HCT116 (cell line): ENCODE measurements around the gene HIVEP3. TPM values are rescaled to one million over a fixed set of nuclear protein-coding genes. Genes with fewer than 3 reads are reported as not detected.

Source experiments
- ATAC-seq: fragments of 200-7000 bp; cut with Tn5 transposase; 2 replicates; pipeline ENCODE4 v1.9.1; 2020; ENCODE audit warnings: mild to moderate bottlenecking, moderate library complexity
- BruUV-seq: library from RNA; stranded (reverse); fragments of 400-500 nt; replicated peaks from 2 replicates; lab custom pipeline; 2021; lab: Mats Ljungman, UMichigan
- CTCF ChIA-PET: fragments of 300-600 bp; sonication (Branson Sonifier 250); formaldehyde crosslinking; loops from one replicate; lab custom pipeline; 2021; ENCODE audit warnings: antibody characterized with exemption; lab: Charles Lee
- POLR2A ChIA-PET: fragments of 300-600, 350-600 bp; sonication (Branson Sonifier 250); formaldehyde crosslinking; loops from one replicate; lab custom pipeline; 2021; ENCODE audit warnings: antibody characterized with exemption; lab: Charles Lee
- RAD21 ChIA-PET, 2 experiments: fragments of 300-600 bp; sonication (Branson Sonifier 250); formaldehyde crosslinking; loops; one replicate each; lab custom pipeline; 2023; ENCODE audit warnings: low total read pairs in 2 of 2; ENCODE audit not compliant: uncharacterized antibody in 2 of 2, unreplicated experiment in 2 of 2, low non-redundant PET in 1 of 2; lab: Charles Lee
- DNase-seq: peaks from one replicate; pipeline ENCODE4 v3.0.0-alpha.2; 2010; ENCODE audit warnings: low read depth, low spot score
- H2AFZ ChIP-seq: fragments of 200-600 bp; shearing (Covaris generic), sonication (generic); 2 replicates; pipeline ENCODE4 v1.6.1; 2017; ENCODE audit warnings: low read depth, mixed run types, mixed read lengths, antibody characterized with exemption, low read length; ENCODE audit not compliant: poor library complexity, severe bottlenecking
- H3K27ac ChIP-seq: 2 replicates; pipeline ENCODE4 v1.5.1; 2012; ENCODE audit warnings: low read depth, low read length
- H3K27me3 ChIP-seq: fragments of 200-600 bp; sonication (generic); 2 replicates; pipeline ENCODE4 v1.6.1; 2016; ENCODE audit warnings: mixed run types, low read length, mixed read lengths; ENCODE audit not compliant: insufficient read depth
- H3K36me3 ChIP-seq, 2 experiments: fragments of 200-500 bp in 1 of 2; fragments of 200-600 bp in 1 of 2; sonication (Bioruptor generic) in 1 of 2; sonication (generic) in 1 of 2; 2 replicates each; pipeline versions ENCODE4 v1.5.1 to v1.6.1; 2014 to 2016; ENCODE audit warnings: low read length in 2 of 2, inconsistent platforms in 1 of 2, mixed read lengths in 1 of 2, mixed run types in 1 of 2; ENCODE audit not compliant: insufficient read depth in 2 of 2, control insufficient read depth in 1 of 2
- H3K4me1 ChIP-seq, 2 experiments: fragments of 200-600 bp in 1 of 2; sonication (generic) in 1 of 2; 2 replicates each; pipeline versions ENCODE4 v1.5.1 to v1.6.1; 2012 to 2017; ENCODE audit warnings: low read length in 2 of 2, inconsistent platforms in 1 of 2, mild to moderate bottlenecking in 1 of 2, mixed read lengths in 1 of 2, mixed run types in 1 of 2, moderate library complexity in 1 of 2; ENCODE audit not compliant: insufficient read depth in 2 of 2, control insufficient read depth in 1 of 2
- H3K4me2 ChIP-seq: fragments of 200-600 bp; sonication (generic); 2 replicates; pipeline ENCODE4 v1.6.1; 2017; ENCODE audit warnings: mixed run types, low read length, mixed read lengths
- H3K4me3 ChIP-seq, 2 experiments: fragments of 200-600 bp in 1 of 2; sonication (generic) in 1 of 2; replicated peaks in 1 of 2; 2 replicates each; pipeline ENCODE4 v1.5.1; 2011 to 2016; ENCODE audit warnings: low read length in 2 of 2, control low read depth in 1 of 2, low read depth in 1 of 2, mild to moderate bottlenecking in 1 of 2, mixed read lengths in 1 of 2, mixed run types in 1 of 2
- H3K79me2 ChIP-seq: fragments of 200-600 bp; sonication (generic); 2 replicates; pipeline ENCODE4 v1.6.1; 2017; ENCODE audit warnings: mild to moderate bottlenecking, mixed run types, low read length, moderate library complexity, mixed read lengths; ENCODE audit not compliant: insufficient read depth
- H3K9ac ChIP-seq: fragments of 200-600 bp; sonication (generic); 2 replicates; pipeline ENCODE4 v1.6.1; 2016; ENCODE audit warnings: low read length, mixed read lengths
- H3K9me2 ChIP-seq: fragments of 200-600 bp; sonication (generic), shearing (Covaris generic); 2 replicates; pipeline ENCODE4 v1.6.1; 2017; ENCODE audit warnings: mixed run types, mild to moderate bottlenecking, moderate library complexity; ENCODE audit not compliant: insufficient read depth
- H3K9me3 ChIP-seq, 2 experiments: fragments of 200-500 bp in 1 of 2; fragments of 200-600 bp in 1 of 2; sonication (Bioruptor generic) in 1 of 2; sonication (generic) in 1 of 2; 2 replicates each; pipeline ENCODE4 v1.6.1; 2014 to 2017; ENCODE audit warnings: low read length in 2 of 2, mixed read lengths in 2 of 2, inconsistent platforms in 1 of 2, low read depth in 1 of 2, mild to moderate bottlenecking in 1 of 2, mixed run types in 1 of 2, moderate library complexity in 1 of 2; ENCODE audit not compliant: control insufficient read depth in 1 of 2, insufficient read depth in 1 of 2
- H4K20me1 ChIP-seq: fragments of 200-600 bp; sonication (generic), shearing (Covaris generic); 2 replicates; pipeline ENCODE4 v1.6.1; 2017; ENCODE audit warnings: mixed run types, mild to moderate bottlenecking, moderate library complexity; ENCODE audit not compliant: insufficient read depth
- ATF3 ChIP-seq: IDR thresholded peaks from 2 replicates; pipeline ENCODE4 v1.6.1; 2012
- CBX3 ChIP-seq: IDR thresholded peaks from 2 replicates; pipeline ENCODE4 v1.6.1; 2012; ENCODE audit warnings: low read depth
- EGR1 ChIP-seq: IDR thresholded peaks from 2 replicates; pipeline ENCODE4 v1.6.1; 2012; ENCODE audit warnings: low read depth
- EZH2 ChIP-seq: fragments of 200-600 bp; sonication (generic); IDR thresholded peaks from 2 replicates; pipeline ENCODE4 v1.6.1; 2017; ENCODE audit warnings: antibody characterized with exemption, mixed run types
- EZH2phosphoT487 ChIP-seq: fragments of 200-600 bp; IDR thresholded peaks from 2 replicates; pipeline ENCODE4 v1.6.1; 2018; ENCODE audit warnings: antibody characterized with exemption, borderline replicate concordance
- JUND ChIP-seq: IDR thresholded peaks from 2 replicates; pipeline ENCODE4 v1.6.1; 2012
- REST ChIP-seq: IDR thresholded peaks from 2 replicates; pipeline ENCODE4 v1.6.1; 2012; ENCODE audit warnings: low read depth
- SIN3A ChIP-seq: IDR thresholded peaks from 2 replicates; pipeline ENCODE4 v1.6.1; 2012; ENCODE audit warnings: low read depth
- SP1 ChIP-seq: IDR thresholded peaks from 2 replicates; pipeline ENCODE4 v1.6.1; 2012; ENCODE audit warnings: low read depth
- SRF ChIP-seq: IDR thresholded peaks from 2 replicates; pipeline ENCODE4 v1.6.1; 2012; ENCODE audit warnings: low read depth
- ZBTB33 ChIP-seq: IDR thresholded peaks from 2 replicates; pipeline ENCODE4 v1.6.1; 2011; ENCODE audit warnings: mild to moderate bottlenecking, low read length, moderate library complexity; ENCODE audit not compliant: insufficient replicate concordance; ENCODE audit errors: extremely low read depth
- ZFX ChIP-seq: fragments of 450-650 bp; IDR thresholded peaks from 2 replicates; pipeline ENCODE4 v1.6.1; 2017
- ZNF274 ChIP-seq: fragments of 200-500 bp; sonication (Bioruptor generic); IDR thresholded peaks from 2 replicates; pipeline ENCODE4 v1.6.1; 2014; ENCODE audit warnings: mild to moderate bottlenecking, low read depth, low read length, inconsistent platforms
- intact Hi-C: fragments of 100-400 bp; cut with micrococcal nuclease; formaldehyde crosslinking; loops from 2 replicates; pipeline ENCODE4 v1.10.0; 2022
- total RNA-seq: library from RNA; stranded (reverse); gene quantifications from one replicate; pipeline ENCODE4 v1.2.1, GENCODE V29; 2021; ENCODE audit not compliant: unreplicated experiment

The HIVEP3 gene
- total RNA-seq, 1 experiment from 2014 or later, result 7.1 TPM

- ChIA-PET POLR2A (interaction anchor here (0.9 kb wide), 1 partner anchor 9 kb away, joined by 3 read pairs; no protein-coding TSS in a partner anchor), CTCF (no interaction called here), RAD21 (no interaction called here)
- no peak overlapping the region for H3K9ac ChIP-seq
- intact Hi-C loops, result no loop called here
- H3K4me3 ChIP-seq, result no peak overlapping the region
- H2AFZ ChIP-seq, result no peak overlapping the region
- no peaks in the 10 kb centered on the region for H3K9me3 ChIP-seq
- no peaks in the 10 kb centered on the region for H4K20me1 ChIP-seq
- no peaks in the 10 kb centered on the region for H3K36me3 ChIP-seq
- H3K9me2 ChIP-seq, result no peaks in the 10 kb centered on the region
- no TSS peak for BruUV-seq
- peaks cover 0 to 8% of the 10 kb centered on the region in 2 experiments; a peak in 2 of 4 replicates for H3K4me1 ChIP-seq
- TF ChIP-seq EGR1 (no peak), EZH2 (no peak), ZFX (no peak), ATF3 (no peak), ZBTB33 (no peak), EZH2phosphoT487 (no peak), ZNF274 (no peak), SRF (no peak), SIN3A (no peak), REST (no peak), SP1 (no peak), CBX3 (no peak), JUND (no peak)
- no peaks in the 10 kb centered on the region for H3K27me3 ChIP-seq
- no peak for ATAC-seq
- H3K79me2 ChIP-seq, result no peaks in the 10 kb centered on the region
- H3K27ac ChIP-seq, result no peak overlapping the region
- H3K4me2 ChIP-seq, result no peak overlapping the region
- no peak for DNase-seq
Observed at GRCh38 chr1:41792485-41792770, 126.3 kb downstream of the HIVEP3 start.
